ENCODE results near the gene MGLL. TPM values are rescaled to one million over a fixed set of nuclear protein-coding genes. Genes with fewer than 3 reads are reported as not detected.
A peak's percentile ranks its signal among the peaks of the same experiment; 100 is the strongest.

MGLL gene
- 10.3 TPM for total RNA-seq (ENCODE audit: unreplicated experiment)
- long read RNA-seq, full-length matches to known transcripts, result 5 of 10 reads
- long read RNA-seq, partial matches to known transcripts, result 0 of 10 reads
- long read RNA-seq, other reads (novel, unspliced or antisense), result 5 of 10 reads

GRCh38 chr3:127822041-127822681 lies at the start of gene MGLL:
Gene MGLL, minus strand, starts transcription at chr3:127822515. Its CDS starts 197 bp downstream, at chr3:127822318.
- H3K4me1 Mint-ChIP-seq (ENCODE audit: low read depth, unreplicated experiment), result peaks cover 13% of the 10 kb centered on the region
- H3K27me3 Mint-ChIP-seq (ENCODE audit: unreplicated experiment), result peaks cover 7% of the 10 kb centered on the region

GRCh38 chr3:127870156-127870555 lies 47.8 kb upstream of the MGLL start:
- Mint-ChIP-seq H3K4me3 (ENCODE audit: unreplicated experiment) (no peak overlapping the region), H3K27ac (ENCODE audit: unreplicated experiment) (no peak overlapping the region), H3K4me1 (ENCODE audit: low read depth, unreplicated experiment) (peaks cover 4% of the 10 kb centered on the region), H3K27me3 (ENCODE audit: unreplicated experiment) (peaks cover 1% of the 10 kb centered on the region), H3K36me3 (ENCODE audit: unreplicated experiment) (no peaks in the 10 kb centered on the region), H3K9me3 (ENCODE audit: unreplicated experiment) (peaks cover 1% of the 10 kb centered on the region)
- no peak for DNase-seq
- TF ChIP-seq CTCF (IDR thresholded peaks at IDR 0.05; ENCODE audit: partially characterized antibody, unreplicated experiment), result no peak

More at GRCh38 chr3:127822041-127822681, at the start of gene MGLL:
- Mint-ChIP-seq H3K27ac (ENCODE audit: unreplicated experiment) (no peak within 1 kb of the TSS), H3K9me3 (ENCODE audit: unreplicated experiment) (peaks cover 3% of the 10 kb centered on the region), H3K4me3 (ENCODE audit: unreplicated experiment) (peak within 1 kb of the TSS; percentile 90), H3K36me3 (ENCODE audit: unreplicated experiment) (peaks cover 5% of the 10 kb centered on the region)
- no peak for TF ChIP-seq CTCF (IDR thresholded peaks at IDR 0.05; ENCODE audit: partially characterized antibody, unreplicated experiment)
- DNase-seq, result peak; percentile 34

GRCh38 chr3:127867986-127868385 lies 45.7 kb upstream of the MGLL start:
- Mint-ChIP-seq H3K9me3 (ENCODE audit: unreplicated experiment) (no peaks in the 10 kb centered on the region), H3K27me3 (ENCODE audit: unreplicated experiment) (peaks cover 1% of the 10 kb centered on the region), H3K27ac (ENCODE audit: unreplicated experiment) (no peak overlapping the region), H3K4me1 (ENCODE audit: low read depth, unreplicated experiment) (peaks cover 4% of the 10 kb centered on the region), H3K36me3 (ENCODE audit: unreplicated experiment) (no peaks in the 10 kb centered on the region), H3K4me3 (ENCODE audit: unreplicated experiment) (no peak overlapping the region)
- no peak for TF ChIP-seq CTCF (IDR thresholded peaks at IDR 0.05; ENCODE audit: partially characterized antibody, unreplicated experiment)
- no peak for DNase-seq

- Mint-ChIP-seq H3K9me3 (ENCODE audit: unreplicated experiment) (no peaks in the 10 kb centered on the region), H3K4me1 (ENCODE audit: low read depth, unreplicated experiment) (peaks cover 4% of the 10 kb centered on the region), H3K4me3 (ENCODE audit: unreplicated experiment) (no peak overlapping the region), H3K36me3 (ENCODE audit: unreplicated experiment) (no peaks in the 10 kb centered on the region), H3K27me3 (ENCODE audit: unreplicated experiment) (peaks cover 1% of the 10 kb centered on the region), H3K27ac (ENCODE audit: unreplicated experiment) (no peak overlapping the region)
- no peak for TF ChIP-seq CTCF (IDR thresholded peaks at IDR 0.05; ENCODE audit: partially characterized antibody, unreplicated experiment)
- DNase-seq, result no peak
Measured at GRCh38 chr3:127867412-127867811, 45.1 kb upstream of the MGLL start.

GRCh38 chr3:127865941-127866340 lies 43.6 kb upstream of the MGLL start:
- Mint-ChIP-seq H3K9me3 (ENCODE audit: unreplicated experiment) (no peaks in the 10 kb centered on the region), H3K27ac (ENCODE audit: unreplicated experiment) (no peak overlapping the region), H3K36me3 (ENCODE audit: unreplicated experiment) (no peaks in the 10 kb centered on the region), H3K4me1 (ENCODE audit: low read depth, unreplicated experiment) (peaks cover under 1% of the 10 kb centered on the region), H3K27me3 (ENCODE audit: unreplicated experiment) (no peaks in the 10 kb centered on the region), H3K4me3 (ENCODE audit: unreplicated experiment) (no peak overlapping the region)
- TF ChIP-seq CTCF (IDR thresholded peaks at IDR 0.05; ENCODE audit: partially characterized antibody, unreplicated experiment), result no peak
- DNase-seq, result no peak

Data from glutamatergic neuron (in vitro differentiated cells).